Gastroesophageal sphincter (tissue), 4 donors: Measurements from ENCODE around the gene TSPAN9. TPM values are rescaled to one million over a fixed set of nuclear protein-coding genes. Genes with fewer than 3 reads are reported as not detected.

Experiments used
- ATAC-seq: fragments of 150-250 bp; one replicate; pipeline ENCODE4 v1.9.1; 2016; ENCODE audit warnings: mild to moderate bottlenecking, moderate library complexity
- H3K27ac ChIP-seq, 4 donors: fragments of 200-600 bp; sonication (generic) in 3 of 4; 1 replicate in 3 of 4; 2 replicates in 1 of 4; pipeline ENCODE4 v1.5.1; 2016 to 2019
- H3K27me3 ChIP-seq: fragments of 200-600 bp; sonication (generic); one replicate; pipeline ENCODE4 v1.5.1; 2019
- H3K36me3 ChIP-seq, 2 donors: fragments of 200-600 bp; sonication (generic); one replicate each; pipeline ENCODE4 v1.5.1; 2019; ENCODE audit warnings: control low read depth in 1 of 2
- H3K4me1 ChIP-seq, 3 donors: fragments of 200-600 bp; sonication (generic); 1 replicate in 2 of 3; 2 replicates in 1 of 3; pipeline ENCODE4 v1.5.1; 2016 to 2019; ENCODE audit warnings: control low read depth in 2 of 3
- H3K4me3 ChIP-seq, 2 donors: fragments of 200-600 bp; sonication (generic); one replicate each; pipeline ENCODE4 v1.5.1; 2019; ENCODE audit warnings: mild to moderate bottlenecking in 1 of 2, moderate library complexity in 1 of 2
- H3K9me3 ChIP-seq, 3 donors: fragments of 200-600 bp; sonication (generic); one replicate each; pipeline ENCODE4 v1.5.1; 2017 to 2019; ENCODE audit warnings: control low read depth in 2 of 3
- CTCF ChIP-seq, 4 experiments: fragments of 200-600 bp in 2 of 4; fragments of 450-650 bp in 2 of 4; sonication (generic) in 1 of 4; IDR thresholded peaks; one replicate each; pipeline ENCODE4 v1.5.1; 2017 to 2019; ENCODE audit warnings: antibody characterized with exemption in 4 of 4, mild to moderate bottlenecking in 2 of 4, moderate library complexity in 2 of 4
- EP300 ChIP-seq: sonication (generic); formaldehyde crosslinking; IDR thresholded peaks from one replicate; pipeline ENCODE4 v1.6.1; 2017; ENCODE audit warnings: antibody characterized with exemption, mild to moderate bottlenecking
- POLR2A ChIP-seq, 2 donors: fragments of 450-650 bp; IDR thresholded peaks; one replicate each; pipeline ENCODE4 v1.6.1; 2017; ENCODE audit warnings: antibody characterized with exemption in 2 of 2, mild to moderate bottlenecking in 2 of 2, moderate library complexity in 1 of 2
- POLR2AphosphoS5 ChIP-seq: sonication (generic); formaldehyde crosslinking; IDR thresholded peaks from one replicate; pipeline ENCODE4 v1.6.1; 2017; ENCODE audit warnings: antibody characterized with exemption
- WGBS, 2 donors: methylation state at CpG; one replicate each; pipeline ENCODE4 v1.1.5; 2018; ENCODE audit warnings: low coverage in 1 of 2; 5-methylcytosine and 5-hydroxymethylcytosine counted together
- total RNA-seq, 4 donors: library from RNA; depleted of rRNA; stranded (reverse); fragments of >200 nt; gene quantifications; one replicate each; pipeline ENCODE4 v1.1.0, GENCODE V29; 2016

Gene TSPAN9
- total RNA-seq, 4 donors from 2014 or later: 19.5 to 30.2 (median 26.0) TPM

- no peaks in the 10 kb centered on the region for H3K9me3 ChIP-seq
- peak overlapping the region in 1 of 4 donors; percentile 4 for H3K27ac ChIP-seq
- TF ChIP-seq POLR2A (IDR thresholded peaks at IDR 0.05) (no peak), CTCF (IDR thresholded peaks at IDR 0.05) (no peak), EP300 (no peak)
- H3K4me1 ChIP-seq: peaks cover 0 to 39% (median 0%) of the 10 kb centered on the region in 3 donors
- no peaks in the 10 kb centered on the region for H3K27me3 ChIP-seq
- peaks cover 0 to 27% of the 10 kb centered on the region in 2 donors for H3K36me3 ChIP-seq
- no peak overlapping the region for H3K4me3 ChIP-seq
- WGBS, 2 donors: 0 to 60% methylated on average over 1 to 9 of the region's 19 CpGs
- ATAC-seq: no peak
Observed at GRCh38 chr12:3085341-3086139, 8.4 kb downstream of the TSPAN9 start.

GRCh38 chr12:3086211-3086610, 9.0 kb downstream of the TSPAN9 start:
- TF ChIP-seq POLR2AphosphoS5: no peak
- no peak for TF ChIP-seq EP300
- TF ChIP-seq CTCF (IDR thresholded peaks at IDR 0.05): no peak
- TF ChIP-seq POLR2A (IDR thresholded peaks at IDR 0.05): no peak
- 75 to 76% methylated on average over 3 to 4 of the region's 4 CpGs for WGBS, 2 donors
- H3K36me3 ChIP-seq: peaks cover 0 to 26% of the 10 kb centered on the region in 2 donors
- peaks cover 0 to 39% (median 0%) of the 10 kb centered on the region in 3 donors for H3K4me1 ChIP-seq
- H3K4me3 ChIP-seq: no peak overlapping the region
- H3K27ac ChIP-seq: peak overlapping the region in 2 of 4 donors; percentile 2 to 4
- no peak for ATAC-seq
- H3K9me3 ChIP-seq: no peaks in the 10 kb centered on the region
- no peaks in the 10 kb centered on the region for H3K27me3 ChIP-seq

- no peaks in the 10 kb centered on the region for H3K27me3 ChIP-seq
- peak overlapping the region in 1 of 4 donors; percentile 2 for H3K27ac ChIP-seq
- ATAC-seq: no peak
- no peaks in the 10 kb centered on the region for H3K9me3 ChIP-seq
- peaks cover 0 to 43% (median 0%) of the 10 kb centered on the region in 3 donors for H3K4me1 ChIP-seq
- 80 to 82% methylated on average over 1 to 6 of the region's 9 CpGs for WGBS, 2 donors
- no peak for TF ChIP-seq EP300
- TF ChIP-seq POLR2A (IDR thresholded peaks at IDR 0.05): no peak
- no peak for TF ChIP-seq CTCF (IDR thresholded peaks at IDR 0.05)
- TF ChIP-seq POLR2AphosphoS5: no peak
- H3K4me3 ChIP-seq: no peak overlapping the region
- H3K36me3 ChIP-seq: peaks cover 0 to 25% of the 10 kb centered on the region in 2 donors
Observed at GRCh38 chr12:3086729-3087323, 9.6 kb downstream of the TSPAN9 start.

- no peaks in the 10 kb centered on the region for H3K9me3 ChIP-seq
- peaks cover 0 to 50% (median 0%) of the 10 kb centered on the region in 3 donors for H3K4me1 ChIP-seq
- ATAC-seq: no peak
- TF ChIP-seq CTCF (IDR thresholded peaks at IDR 0.05) (no peak), POLR2A (IDR thresholded peaks at IDR 0.05) (no peak), POLR2AphosphoS5 (no peak), EP300 (no peak)
- no peak overlapping the region for H3K27ac ChIP-seq
- WGBS, 2 donors: 72 to 76% methylated on average over 2 to 4 of the region's 11 CpGs
- H3K36me3 ChIP-seq: peaks cover 0 to 33% of the 10 kb centered on the region in 2 donors
- H3K27me3 ChIP-seq: no peaks in the 10 kb centered on the region
- H3K4me3 ChIP-seq: no peak overlapping the region
Observed at GRCh38 chr12:3087758-3088650, 10.8 kb downstream of the TSPAN9 start.
